ENCODE measurements around the gene TIMM44.

TIMM44 gene, protein sequence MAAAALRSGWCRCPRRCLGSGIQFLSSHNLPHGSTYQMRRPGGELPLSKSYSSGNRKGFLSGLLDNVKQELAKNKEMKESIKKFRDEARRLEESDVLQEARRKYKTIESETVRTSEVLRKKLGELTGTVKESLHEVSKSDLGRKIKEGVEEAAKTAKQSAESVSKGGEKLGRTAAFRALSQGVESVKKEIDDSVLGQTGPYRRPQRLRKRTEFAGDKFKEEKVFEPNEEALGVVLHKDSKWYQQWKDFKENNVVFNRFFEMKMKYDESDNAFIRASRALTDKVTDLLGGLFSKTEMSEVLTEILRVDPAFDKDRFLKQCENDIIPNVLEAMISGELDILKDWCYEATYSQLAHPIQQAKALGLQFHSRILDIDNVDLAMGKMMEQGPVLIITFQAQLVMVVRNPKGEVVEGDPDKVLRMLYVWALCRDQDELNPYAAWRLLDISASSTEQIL

DNA sequence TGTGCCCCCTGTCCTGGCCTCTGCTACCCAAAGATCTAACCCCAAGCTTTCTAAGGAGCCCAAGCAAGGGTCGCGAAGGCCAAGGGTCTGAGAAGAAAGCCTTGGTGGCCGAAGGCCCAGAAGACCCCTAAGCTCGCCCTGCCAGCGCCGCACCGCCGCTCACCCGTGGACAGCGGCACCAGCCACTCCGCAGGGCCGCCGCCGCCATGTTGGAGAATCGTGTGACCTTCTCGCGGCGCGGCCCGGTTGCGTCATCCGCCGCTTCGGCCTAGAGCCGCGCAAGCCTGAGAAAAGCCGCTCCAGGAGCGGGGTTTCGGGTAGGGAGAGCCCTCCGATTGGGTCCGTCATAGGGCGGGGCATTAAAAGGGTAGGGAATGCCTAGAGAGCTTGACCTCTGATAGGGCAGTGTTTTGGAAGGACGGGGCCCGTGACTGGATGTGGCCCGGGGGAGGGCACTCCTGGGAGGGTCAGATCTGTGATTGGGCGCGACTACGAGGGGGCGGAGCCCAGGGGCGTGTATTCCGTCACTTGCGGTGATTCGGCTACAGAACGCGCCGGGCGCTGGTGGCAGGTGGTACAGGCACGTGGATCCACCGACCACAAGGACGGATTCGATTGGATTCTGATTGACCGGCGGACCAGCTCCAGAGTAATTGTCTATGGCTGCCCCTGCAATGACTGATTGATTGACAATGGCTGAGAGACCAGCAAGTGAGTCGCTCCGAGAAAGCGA is at the start of gene TIMM44:
TSS of gene TIMM44 (minus strand) at position 223 of the 733 bp plus-strand sequence. CDS start at position 208, 15 bp downstream.
- H3K27ac ChIP-seq, result peak within 1 kb of the TSS; percentile 81
- TF ChIP-seq, protein P1, sequence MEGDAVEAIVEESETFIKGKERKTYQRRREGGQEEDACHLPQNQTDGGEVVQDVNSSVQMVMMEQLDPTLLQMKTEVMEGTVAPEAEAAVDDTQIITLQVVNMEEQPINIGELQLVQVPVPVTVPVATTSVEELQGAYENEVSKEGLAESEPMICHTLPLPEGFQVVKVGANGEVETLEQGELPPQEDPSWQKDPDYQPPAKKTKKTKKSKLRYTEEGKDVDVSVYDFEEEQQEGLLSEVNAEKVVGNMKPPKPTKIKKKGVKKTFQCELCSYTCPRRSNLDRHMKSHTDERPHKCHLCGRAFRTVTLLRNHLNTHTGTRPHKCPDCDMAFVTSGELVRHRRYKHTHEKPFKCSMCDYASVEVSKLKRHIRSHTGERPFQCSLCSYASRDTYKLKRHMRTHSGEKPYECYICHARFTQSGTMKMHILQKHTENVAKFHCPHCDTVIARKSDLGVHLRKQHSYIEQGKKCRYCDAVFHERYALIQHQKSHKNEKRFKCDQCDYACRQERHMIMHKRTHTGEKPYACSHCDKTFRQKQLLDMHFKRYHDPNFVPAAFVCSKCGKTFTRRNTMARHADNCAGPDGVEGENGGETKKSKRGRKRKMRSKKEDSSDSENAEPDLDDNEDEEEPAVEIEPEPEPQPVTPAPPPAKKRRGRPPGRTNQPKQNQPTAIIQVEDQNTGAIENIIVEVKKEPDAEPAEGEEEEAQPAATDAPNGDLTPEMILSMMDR (conservative IDR thresholded peaks at IDR 0.05), result no peak

DNA sequence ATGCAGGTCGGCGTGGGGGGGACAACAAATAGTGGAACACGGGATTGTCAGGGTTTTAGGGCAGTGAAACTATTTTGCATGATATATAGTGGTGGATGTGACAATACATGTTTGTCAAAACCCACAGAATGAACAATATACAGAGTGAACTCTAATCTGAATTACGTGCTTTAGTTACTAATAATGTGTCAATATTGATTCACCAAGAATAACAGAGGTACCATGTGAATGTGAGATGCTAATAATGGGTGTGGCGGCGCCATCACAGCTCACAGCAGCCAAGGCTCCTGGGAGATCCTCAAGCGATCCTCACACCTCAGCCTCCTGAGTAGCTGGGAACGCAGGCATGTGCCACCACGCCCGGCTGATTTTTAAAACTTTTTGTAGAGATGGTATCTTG is 49.1 kb upstream of the TIMM44 start:
- H3K27ac ChIP-seq, result no peak overlapping the region
- TF ChIP-seq, protein P1 (conservative IDR thresholded peaks at IDR 0.05), result no peak

DNA sequence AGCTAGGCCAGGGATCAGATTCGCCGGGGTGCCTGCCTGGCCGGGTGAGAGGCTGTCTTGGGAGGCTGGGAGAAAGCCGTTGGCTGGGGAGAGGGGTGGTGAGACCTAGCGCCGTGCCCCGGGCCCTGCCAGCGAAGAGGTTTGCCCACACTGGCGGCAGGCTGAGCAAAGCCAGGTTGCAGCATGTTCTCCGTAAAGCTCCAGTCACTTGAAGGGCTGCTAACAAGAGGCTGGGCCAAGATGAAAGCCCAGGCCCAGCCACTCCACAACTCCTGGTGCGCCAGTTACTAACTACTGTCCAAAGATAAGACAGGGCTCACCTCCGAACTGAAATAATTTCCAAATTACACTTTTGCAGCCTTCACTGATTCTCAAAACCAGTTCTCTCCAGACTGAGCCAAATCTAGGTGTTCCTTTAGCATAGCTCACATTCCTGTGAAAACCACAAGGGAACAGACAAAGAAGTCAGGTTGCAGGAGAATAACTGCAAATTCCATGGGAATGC is 45.7 kb upstream of the TIMM44 start:
- TF ChIP-seq, protein P1 (conservative IDR thresholded peaks at IDR 0.05), result no peak

DNA sequence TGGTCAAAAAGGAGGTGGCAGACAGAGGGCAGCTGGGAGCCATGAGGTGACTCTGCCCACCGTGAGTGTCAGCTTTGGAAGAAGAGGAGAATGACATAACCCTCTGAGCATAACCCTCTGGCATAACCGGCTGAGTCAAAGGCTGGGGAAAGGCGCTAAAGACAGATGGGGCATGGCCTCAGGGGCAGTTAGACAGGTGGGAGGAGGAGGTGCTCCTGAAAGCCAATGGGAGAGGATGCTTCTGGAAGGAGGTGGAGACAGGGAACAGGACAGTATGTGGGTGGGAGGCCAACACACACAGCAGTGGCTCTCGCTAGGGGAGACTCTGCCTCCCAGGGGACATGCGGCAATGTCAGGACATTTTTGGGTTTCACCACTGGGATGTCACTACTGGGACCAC is 44.8 kb upstream of the TIMM44 start:
- H3K27ac ChIP-seq, result no peak overlapping the region
- TF ChIP-seq, protein P1 (conservative IDR thresholded peaks at IDR 0.05), result no peak

More for the DNA sequence above, 45.7 kb upstream of the TIMM44 start:
- no peak overlapping the region for H3K27ac ChIP-seq

DNA sequence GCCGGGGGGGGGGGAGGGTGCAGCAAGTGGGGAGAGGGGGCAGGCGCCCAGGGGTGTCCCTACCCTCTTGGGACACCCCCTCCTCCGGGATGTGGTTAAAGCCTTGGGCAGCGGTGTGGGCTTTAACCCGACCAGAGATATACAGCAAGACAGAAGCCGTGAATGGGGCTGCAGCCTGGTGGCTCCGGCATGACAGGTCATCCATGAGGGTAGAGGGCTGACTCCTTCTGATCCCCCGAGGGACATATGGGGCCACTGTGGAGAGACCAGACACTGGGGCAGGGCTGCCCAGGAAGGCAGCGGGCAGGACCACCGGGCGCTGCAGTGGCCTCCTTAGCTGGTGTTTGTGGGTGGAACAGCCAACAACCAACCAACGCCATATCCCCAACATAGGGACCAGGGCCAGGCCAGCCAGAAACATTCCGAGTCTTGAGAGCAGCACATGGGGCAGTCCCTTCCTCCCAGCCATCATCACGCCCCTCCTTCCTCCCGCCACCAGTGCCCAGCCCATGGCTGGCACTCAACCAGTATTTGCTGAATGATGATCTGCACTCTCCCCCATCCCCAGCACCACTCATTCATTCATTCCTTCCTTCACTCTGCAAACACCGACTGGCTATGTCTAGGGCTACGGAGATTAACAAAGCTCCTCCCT is 43.8 kb upstream of the TIMM44 start:
- TF ChIP-seq, protein P1 (conservative IDR thresholded peaks at IDR 0.05), result no peak
- H3K27ac ChIP-seq, result no peak overlapping the region

DNA sequence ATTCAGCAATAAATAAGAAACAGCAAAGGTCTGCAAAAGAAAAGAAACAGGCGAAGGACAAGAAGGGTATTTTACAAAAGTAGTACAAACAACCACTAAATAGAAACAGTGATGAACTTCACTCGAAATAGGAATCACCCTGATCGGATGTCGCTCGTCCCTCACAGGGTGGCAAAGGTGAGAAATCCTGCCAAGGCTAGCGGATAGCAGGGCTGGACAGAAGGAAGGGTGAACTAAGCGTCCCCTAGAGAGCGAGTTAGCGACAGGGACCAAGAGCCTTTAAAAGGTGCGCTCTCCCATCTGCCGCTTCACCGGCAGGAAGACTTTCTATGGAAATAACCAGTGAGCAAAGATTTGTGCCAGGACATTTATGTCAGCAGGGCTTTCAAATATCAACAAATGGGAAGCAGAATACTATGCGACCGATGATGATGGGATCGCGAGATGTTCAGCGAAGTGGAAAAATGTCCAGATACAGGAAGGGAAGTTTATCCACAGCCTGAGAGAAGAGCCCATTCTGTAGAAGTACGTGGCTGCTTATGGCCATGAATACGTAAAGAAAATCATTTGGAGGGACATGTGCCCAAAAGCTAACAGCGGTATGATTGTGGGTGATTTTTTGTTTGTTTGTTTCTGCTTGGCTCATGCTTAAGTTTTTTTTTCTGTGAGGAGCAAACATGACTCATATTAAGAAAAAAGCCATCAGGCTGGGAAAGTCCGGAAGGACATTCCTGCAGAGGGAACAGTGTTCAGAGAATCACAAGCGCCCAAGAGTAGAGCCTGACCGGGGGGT is 43.1 kb upstream of the TIMM44 start:
- TF ChIP-seq, protein P1 (conservative IDR thresholded peaks at IDR 0.05), result no peak
- H3K27ac ChIP-seq, result no peak overlapping the region

Data from VCaP (cell line).